HG03575 (cell line): Measurements from ENCODE around the gene SRD5A1.
A peak's percentile ranks its signal among the peaks of the same experiment; 100 is the strongest.

Source experiments
- ATAC-seq: cut with Tn5 transposase; IDR thresholded peaks from one replicate; pipeline ENCODE4 v1.9.1; 2021; ENCODE audit not compliant: unreplicated experiment, insufficient number of reproducible peaks, low FRiP score; ENCODE audit errors: extremely low read depth

SRD5A1 gene

GRCh38 chr5:6602441-6602840 lies 30.8 kb upstream of the SRD5A1 start:
- ATAC-seq, result no peak

GRCh38 chr5:6603643-6604042 lies 29.6 kb upstream of the SRD5A1 start:
- ATAC-seq, result no peak

- ATAC-seq, result no peak
These were observed 28.9 kb upstream of the SRD5A1 start for GRCh38 chr5:6604341-6604740.

DNA sequence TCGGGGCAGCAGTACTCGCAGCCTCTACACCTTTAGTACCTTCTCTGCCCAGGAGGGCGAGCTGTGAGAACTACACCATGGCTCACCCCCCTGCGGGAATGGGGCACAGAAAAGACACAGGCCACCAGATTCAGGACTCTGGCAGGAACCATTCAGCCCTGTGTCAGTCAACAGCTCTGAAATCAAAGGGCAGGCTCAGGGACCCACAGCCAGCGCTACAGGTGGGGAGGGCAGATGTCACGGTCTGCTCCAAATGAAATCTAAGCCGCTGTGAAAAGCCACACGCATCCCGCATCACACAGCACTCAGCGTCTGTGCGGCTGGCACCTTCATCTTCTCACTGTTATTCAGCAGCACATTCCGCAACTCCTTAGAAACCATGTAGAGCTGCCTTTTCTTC lies 28.3 kb upstream of the SRD5A1 start:
- no peak for ATAC-seq

- no peak for ATAC-seq
These were observed 26.2 kb upstream of the SRD5A1 start for GRCh38 chr5:6606884-6607558.

DNA sequence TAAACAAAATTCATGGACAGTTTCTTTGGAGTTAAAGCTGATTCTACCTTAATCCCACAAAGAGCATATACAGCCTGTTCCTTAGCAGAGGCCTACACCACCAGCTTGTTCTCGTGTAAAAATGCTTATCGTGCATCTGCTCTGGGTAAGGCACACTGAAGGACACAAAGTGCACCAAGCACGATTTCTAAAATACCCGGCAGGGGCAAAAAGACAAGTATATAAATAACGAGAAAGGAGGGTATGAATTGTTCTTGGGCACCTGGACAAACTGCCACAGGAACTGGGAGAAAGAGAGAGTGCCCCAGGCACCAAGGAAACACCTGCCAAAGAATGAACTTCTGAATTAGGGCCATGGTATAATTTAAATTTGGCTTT lies 25.7 kb upstream of the SRD5A1 start:
- ATAC-seq, result no peak

- no peak for ATAC-seq
These were observed 25.2 kb upstream of the SRD5A1 start for GRCh38 chr5:6608016-6608415.

DNA sequence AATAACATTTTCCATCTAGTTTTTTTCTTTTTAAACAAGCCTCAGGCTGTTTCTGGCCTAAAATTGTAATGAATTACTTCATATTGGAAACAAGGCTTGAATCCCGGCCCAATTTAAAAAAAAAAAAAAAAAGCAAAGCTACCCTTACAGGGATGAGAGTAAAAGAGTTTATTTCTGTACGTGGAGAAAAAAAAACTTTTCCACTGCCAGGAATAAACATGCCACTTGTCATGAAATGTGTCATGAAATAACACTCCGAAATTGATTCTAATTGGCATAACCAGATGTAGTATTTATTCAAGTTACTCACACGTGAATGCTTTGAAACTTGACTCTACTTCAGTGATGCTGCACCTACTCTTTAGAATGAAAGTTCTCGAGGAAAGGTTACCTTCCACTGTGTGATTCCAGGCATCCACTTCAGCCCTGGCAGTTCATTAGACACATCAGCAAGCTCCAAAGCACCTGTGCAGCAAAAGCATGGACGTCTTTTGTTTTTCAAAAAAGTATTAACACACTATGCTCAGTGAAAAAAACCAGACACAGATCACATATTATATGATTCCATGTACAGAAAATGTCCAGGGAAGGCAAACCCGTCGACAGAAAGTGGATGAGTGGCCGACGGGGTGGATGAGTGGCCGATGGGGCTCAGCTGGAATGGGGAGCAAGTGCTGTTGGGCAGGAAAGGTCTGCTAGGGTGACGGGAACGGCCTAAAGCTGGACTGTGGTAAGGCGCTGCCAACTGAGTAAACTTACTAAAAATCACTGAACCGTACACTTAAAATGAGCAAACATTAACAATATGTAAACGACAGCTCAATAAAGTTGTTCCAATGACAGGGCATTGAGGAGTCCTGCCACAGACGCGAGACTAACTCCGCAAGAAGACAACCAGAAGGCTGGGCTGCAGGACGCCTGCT lies 21.6 kb upstream of the SRD5A1 start:
- ATAC-seq, result no peak

DNA sequence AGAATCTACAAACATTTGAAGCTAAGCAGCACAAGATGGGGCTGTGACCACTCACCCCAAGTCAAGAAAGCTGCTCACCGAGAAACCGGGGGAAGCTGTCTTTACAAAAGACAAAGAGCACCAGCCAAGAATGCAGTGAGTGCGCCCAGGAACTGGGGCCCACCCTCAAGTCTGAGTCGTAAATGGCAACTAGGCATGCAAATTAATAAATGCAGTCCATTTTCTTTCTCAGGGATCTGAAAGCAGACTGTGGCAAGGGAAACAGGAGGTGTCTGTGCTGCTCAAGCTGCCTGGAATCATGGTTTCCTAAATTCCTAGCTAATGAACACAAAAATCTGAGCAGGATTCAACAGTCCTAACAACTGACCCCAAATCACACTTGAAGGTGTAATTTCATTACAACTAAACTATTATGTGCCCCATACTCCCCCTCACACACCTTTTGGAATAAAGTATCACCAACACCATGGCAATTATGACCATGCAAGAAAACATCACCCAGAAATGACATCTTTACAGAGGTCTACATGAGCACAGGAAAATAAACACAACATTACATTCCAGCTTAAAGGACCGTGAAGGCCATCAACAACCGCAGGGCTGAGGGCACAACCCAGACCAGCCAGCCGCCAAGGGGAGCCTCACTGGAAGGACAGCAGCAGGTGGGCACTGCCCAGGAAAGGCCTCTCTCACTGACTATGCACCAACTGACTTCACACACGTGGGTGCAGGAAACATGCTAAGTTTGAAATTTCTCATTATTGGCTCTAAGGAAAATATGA lies 18.0 kb upstream of the SRD5A1 start:
- no peak for ATAC-seq

GRCh38 chr5:6616632-6617031 lies 16.6 kb upstream of the SRD5A1 start:
- ATAC-seq, result no peak

- no peak for ATAC-seq
These were observed 10.0 kb upstream of the SRD5A1 start for GRCh38 chr5:6623228-6623627.

DNA sequence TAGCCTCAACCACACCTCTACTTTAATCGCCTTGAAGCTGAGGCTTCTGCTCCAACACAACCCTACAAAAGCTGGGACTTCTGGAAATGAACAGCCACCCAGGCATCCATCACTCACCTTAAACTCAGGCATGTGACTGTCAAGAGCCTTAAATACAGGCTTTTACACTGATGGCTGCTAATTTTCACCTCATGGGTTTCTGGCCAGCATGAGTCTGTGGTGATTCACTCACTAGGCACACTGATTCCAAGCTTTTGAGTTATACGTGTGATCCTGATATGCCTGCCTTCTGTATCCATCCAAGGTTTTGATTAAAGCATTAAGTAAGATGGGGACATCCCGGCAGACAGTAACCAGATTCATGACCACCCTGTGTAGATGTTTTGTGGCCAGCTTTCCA lies 9.3 kb upstream of the SRD5A1 start:
- ATAC-seq, result no peak

- no peak for ATAC-seq
These were observed 6.7 kb upstream of the SRD5A1 start for GRCh38 chr5:6626508-6626907.

DNA sequence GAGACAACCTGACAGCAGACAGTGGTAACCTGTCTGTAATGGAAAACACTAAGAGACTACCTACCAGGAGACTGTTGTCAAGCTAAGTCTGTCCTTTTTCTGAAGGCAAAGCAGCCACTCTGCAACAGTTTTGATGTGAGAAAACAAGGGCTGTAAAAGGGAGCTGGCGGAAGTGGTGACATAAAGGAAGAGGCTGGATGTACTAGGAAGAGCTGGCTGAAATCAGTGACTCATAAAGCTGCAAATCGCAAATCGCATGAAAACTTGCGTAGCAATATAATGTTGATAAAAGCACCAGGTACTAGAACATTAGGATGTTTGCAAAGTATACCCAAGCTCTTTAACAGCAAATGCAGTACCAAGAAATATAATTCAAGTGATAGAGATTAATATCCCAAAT lies 1.8 kb upstream of the SRD5A1 start:
- no peak for ATAC-seq

DNA sequence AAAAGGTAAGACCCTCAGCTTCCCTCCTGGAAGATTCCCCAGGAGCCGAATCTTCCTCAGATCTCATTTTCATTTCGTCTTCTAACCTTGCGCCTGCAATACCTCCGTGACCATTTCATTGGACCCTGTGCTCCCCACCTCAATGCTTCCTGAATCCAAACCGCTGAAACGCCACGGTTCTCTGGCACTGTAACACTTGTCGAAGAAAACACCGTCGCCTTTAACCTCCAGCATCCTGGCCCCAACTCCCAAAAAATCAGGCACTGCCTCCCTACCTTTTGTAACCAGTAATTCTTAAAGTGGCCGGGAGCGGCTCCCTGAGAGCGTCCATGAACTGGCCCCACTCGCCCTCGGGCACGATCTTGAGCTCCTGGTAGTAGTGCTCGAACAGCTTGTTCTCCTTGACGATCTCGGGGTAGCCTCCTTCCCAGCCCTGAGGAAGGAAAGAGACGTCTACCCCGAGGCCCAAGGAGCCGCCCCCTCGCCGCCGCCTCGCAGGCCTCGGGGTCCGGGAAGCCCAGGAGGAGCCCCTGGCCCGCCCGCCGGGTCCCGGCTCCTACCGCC lies 834 bp upstream of the SRD5A1 start:
- ATAC-seq, result peak; percentile 5

DNA sequence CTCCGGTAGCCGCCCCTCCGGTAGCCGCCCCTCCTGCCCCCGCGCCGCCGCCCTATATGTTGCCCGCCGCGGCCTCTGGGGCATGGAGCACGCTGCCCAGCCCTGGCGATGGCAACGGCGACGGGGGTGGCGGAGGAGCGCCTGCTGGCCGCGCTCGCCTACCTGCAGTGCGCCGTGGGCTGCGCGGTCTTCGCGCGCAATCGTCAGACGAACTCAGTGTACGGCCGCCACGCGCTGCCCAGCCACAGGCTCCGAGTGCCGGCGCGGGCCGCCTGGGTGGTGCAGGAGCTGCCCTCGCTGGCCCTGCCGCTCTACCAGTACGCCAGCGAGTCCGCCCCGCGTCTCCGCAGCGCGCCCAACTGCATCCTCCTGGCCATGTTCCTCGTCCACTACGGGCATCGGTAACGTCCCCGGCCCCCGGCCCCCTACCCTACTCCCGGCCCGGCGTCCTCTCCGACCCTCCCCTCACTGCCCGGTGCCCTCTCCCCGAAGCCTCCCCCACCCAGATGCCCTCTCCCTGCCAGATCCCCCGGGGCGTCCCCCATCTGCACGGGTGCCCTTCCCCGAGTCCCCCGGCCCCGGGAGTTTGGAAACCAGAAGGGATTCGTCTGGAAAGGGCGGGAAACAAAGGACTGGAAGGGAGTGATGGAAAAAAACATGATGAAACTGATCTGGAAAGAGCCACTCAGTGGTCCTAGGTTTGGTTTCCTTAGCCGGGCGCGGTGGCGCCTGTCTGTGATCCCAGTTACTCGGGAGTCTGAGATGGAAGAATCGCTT lies 417 bp downstream of the SRD5A1 start:
- ATAC-seq, result peak; percentile 27

- ATAC-seq, result no peak
These were observed 1.1 kb downstream of the SRD5A1 start for GRCh38 chr5:6634306-6634705.

DNA sequence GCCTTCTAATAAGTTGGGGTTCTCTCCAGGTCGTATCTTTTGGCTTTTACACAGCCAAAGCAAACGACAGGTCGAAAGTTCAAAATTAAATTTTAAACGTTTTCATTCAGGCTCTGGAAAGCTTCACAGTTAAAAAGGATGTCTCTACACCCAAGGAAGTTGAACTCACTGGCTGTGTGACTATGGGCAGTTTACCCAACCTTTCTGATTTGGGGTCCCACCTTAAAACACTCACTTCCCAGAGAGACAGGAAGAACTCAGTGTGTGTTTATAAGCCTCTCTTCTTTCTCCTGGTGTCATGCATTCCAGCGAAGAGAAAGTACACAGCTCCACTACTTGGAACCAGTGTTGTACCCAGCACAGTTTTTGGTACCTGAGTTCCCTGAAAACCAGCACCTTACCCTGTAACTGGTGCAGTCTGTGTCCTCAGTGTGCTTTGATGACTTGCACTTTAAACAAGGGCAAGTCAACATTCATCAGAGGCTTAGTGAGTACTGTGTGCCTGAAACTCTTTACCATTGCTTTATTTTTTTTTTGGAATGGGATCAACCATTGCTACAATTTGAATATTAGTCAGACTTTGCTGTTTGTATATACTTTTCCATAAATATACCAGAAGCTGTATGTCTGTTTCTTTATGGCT lies 1.7 kb downstream of the SRD5A1 start:
- ATAC-seq, result no peak
